HepG2 (cell line): ENCODE data around the gene LRRC4. TPM values are rescaled to one million over a fixed set of nuclear protein-coding genes. Genes with fewer than 3 reads are reported as not detected.

Source experiments
- CBFB ChIP-seq: sonication (generic); formaldehyde crosslinking; IDR thresholded peaks from 2 replicates; pipeline ENCODE4 v1.4.0; 2020; ENCODE audit warnings: missing genetic modification reagents
- ESRRA ChIP-seq: sonication (generic); formaldehyde crosslinking; IDR thresholded peaks from 2 replicates; pipeline ENCODE4 v1.5.1; 2020; ENCODE audit warnings: mild to moderate bottlenecking, low read depth, missing genetic modification reagents
- FOXA3 ChIP-seq: IDR thresholded peaks from 2 replicates; pipeline ENCODE4 v1.6.1; 2016; ENCODE audit warnings: missing genetic modification reagents, missing compliant biosample characterization
- HIVEP1 ChIP-seq: sonication (generic); formaldehyde crosslinking; IDR thresholded peaks from 2 replicates; pipeline ENCODE4 v1.4.0; 2020; ENCODE audit warnings: mild to moderate bottlenecking, missing genetic modification reagents
- HNRNPLL ChIP-seq: fragments of 200-400 bp; formaldehyde crosslinking; IDR thresholded peaks from 2 replicates; pipeline ENCODE4 v1.6.1; 2017; ENCODE audit warnings: mild to moderate bottlenecking, low read depth, low read length; ENCODE audit not compliant: poor library complexity, severe bottlenecking
- POGZ ChIP-seq: sonication (generic); formaldehyde crosslinking; IDR thresholded peaks from 2 replicates; pipeline ENCODE4 v1.4.0; 2020; ENCODE audit warnings: mild to moderate bottlenecking, missing genetic modification reagents
- SCMH1 ChIP-seq: sonication (generic); formaldehyde crosslinking; IDR thresholded peaks from 2 replicates; pipeline ENCODE4 v1.9.0; 2021; ENCODE audit warnings: missing genetic modification reagents, mild to moderate bottlenecking, borderline replicate concordance
- ZNF790 ChIP-seq: sonication (generic); formaldehyde crosslinking; IDR thresholded peaks from 2 replicates; pipeline ENCODE4 v1.8.0; 2022; ENCODE audit warnings: missing genetic modification reagents, mild to moderate bottlenecking, borderline replicate concordance
- polyA plus RNA-seq, 8 experiments: library from polyadenylated mRNA; depleted of rRNA in 3 of 8; stranded (reverse) in 7 of 8; unstranded in 1 of 8; fragments of >200 nt; fragmentation: Illumina TruSeq in 4 of 8; extraction: Trizol in 4 of 8; gene quantifications; 2 replicates each; pipeline versions ENCODE4 v1.2.1 to v1.2.3, GENCODE V29; 2011 to 2016; ENCODE audit warnings: low read depth in 4 of 8, missing spikeins in 1 of 8, mixed read lengths in 1 of 8; ENCODE audit not compliant: insufficient read depth in 1 of 8
- total RNA-seq, 5 experiments: library from RNA; depleted of rRNA; stranded (reverse); fragments of >200 nt; fragmentation: Illumina TruSeq; extraction: Trizol; gene quantifications; 2 replicates each; pipeline ENCODE4 v1.2.3, GENCODE V29; 2016; ENCODE audit warnings: low read depth in 1 of 5
- TF ChIP-seq, protein P1 (sequence below): sonication (generic); formaldehyde crosslinking; IDR thresholded peaks from one replicate; pipeline ENCODE4 v1.5.1; 2020; ENCODE audit warnings: mild to moderate bottlenecking, missing genetic modification reagents; ENCODE audit errors: not compliant biosample characterization

The LRRC4 gene
- total and polyA plus RNA-seq, 2 of the 13 experiments (the other 11 are each of a cell fraction or from before 2014, with no cell fraction given) = not detected

DNA sequence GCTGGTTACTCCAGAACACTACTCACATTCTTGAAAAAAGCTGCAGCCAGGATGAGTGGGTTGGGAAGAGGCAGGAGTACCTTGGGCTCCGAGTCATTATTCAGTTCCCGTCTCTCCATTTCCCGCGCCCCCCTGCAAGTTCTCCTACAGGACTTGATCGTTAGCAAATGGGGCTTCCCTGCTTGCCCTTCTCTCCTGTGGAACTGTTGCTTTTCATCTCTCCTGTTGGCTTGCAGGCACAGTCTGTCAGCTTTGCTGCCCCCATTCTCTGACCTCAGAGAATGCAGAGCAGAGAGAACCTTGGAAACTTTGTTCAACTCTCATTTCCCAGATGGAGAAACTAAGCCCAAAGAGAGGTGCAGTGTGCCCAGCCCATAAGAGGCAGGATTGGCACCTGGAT lies 35.6 kb upstream of the LRRC4 start (continued):
- TF ChIP-seq, protein P1, sequence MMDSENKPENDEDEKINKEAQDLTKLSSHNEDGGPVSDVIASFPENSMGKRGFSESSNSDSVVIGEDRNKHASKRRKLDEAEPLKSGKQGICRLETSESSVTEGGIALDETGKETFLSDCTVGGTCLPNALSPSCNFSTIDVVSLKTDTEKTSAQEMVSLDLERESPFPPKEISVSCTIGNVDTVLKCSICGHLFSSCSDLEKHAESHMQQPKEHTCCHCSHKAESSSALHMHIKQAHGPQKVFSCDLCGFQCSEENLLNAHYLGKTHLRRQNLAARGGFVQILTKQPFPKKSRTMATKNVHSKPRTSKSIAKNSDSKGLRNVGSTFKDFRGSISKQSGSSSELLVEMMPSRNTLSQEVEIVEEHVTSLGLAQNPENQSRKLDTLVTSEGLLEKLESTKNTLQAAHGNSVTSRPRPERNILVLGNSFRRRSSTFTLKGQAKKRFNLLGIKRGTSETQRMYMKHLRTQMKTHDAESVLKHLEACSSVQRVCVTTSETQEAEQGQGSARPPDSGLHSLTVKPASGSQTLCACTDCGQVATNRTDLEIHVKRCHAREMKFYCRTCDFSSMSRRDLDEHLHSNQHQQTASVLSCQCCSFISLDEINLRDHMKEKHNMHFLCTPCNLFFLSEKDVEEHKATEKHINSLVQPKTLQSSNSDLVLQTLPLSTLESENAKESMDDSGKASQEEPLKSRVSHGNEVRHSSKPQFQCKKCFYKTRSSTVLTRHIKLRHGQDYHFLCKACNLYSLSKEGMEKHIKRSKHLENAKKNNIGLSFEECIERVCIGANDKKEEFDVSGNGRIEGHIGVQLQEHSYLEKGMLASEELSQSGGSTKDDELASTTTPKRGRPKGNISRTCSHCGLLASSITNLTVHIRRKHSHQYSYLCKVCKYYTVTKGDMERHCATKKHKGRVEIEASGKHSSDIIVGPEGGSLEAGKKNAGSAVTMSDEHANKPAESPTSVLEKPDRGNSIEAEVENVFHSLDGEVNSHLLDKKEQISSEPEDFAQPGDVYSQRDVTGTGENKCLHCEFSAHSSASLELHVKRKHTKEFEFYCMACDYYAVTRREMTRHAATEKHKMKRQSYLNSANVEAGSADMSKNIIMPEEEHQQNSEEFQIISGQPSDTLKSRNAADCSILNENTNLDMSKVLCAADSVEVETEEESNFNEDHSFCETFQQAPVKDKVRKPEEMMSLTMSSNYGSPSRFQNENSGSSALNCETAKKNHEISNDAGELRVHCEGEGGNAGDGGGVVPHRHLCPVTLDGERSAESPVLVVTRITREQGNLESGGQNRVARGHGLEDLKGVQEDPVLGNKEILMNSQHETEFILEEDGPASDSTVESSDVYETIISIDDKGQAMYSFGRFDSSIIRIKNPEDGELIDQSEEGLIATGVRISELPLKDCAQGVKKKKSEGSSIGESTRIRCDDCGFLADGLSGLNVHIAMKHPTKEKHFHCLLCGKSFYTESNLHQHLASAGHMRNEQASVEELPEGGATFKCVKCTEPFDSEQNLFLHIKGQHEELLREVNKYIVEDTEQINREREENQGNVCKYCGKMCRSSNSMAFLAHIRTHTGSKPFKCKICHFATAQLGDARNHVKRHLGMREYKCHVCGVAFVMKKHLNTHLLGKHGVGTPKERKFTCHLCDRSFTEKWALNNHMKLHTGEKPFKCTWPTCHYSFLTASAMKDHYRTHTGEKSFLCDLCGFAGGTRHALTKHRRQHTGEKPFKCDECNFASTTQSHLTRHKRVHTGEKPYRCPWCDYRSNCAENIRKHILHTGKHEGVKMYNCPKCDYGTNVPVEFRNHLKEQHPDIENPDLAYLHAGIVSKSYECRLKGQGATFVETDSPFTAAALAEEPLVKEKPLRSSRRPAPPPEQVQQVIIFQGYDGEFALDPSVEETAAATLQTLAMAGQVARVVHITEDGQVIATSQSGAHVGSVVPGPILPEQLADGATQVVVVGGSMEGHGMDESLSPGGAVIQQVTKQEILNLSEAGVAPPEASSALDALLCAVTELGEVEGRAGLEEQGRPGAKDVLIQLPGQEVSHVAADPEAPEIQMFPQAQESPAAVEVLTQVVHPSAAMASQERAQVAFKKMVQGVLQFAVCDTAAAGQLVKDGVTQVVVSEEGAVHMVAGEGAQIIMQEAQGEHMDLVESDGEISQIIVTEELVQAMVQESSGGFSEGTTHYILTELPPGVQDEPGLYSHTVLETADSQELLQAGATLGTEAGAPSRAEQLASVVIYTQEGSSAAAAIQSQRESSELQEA (CRISPR knock-in tag) = no peak
- TF ChIP-seq HIVEP1 (CRISPR knock-in tag) (no peak), SCMH1 (CRISPR knock-in tag) (no peak), POGZ (CRISPR knock-in tag) (no peak), CBFB (CRISPR knock-in tag) (no peak), ZNF790 (no peak), ESRRA (CRISPR knock-in tag) (no peak), HNRNPLL (no peak), FOXA3 (no peak)
